HFF-Myc (cell line): ENCODE data around the gene FREM1.

Experiments used
- DNase-seq: peaks from one replicate; pipeline ENCODE4 v3.0.0-alpha.2; 2011; ENCODE audit warnings: low read depth; ENCODE audit errors: extremely low read depth
- H3K4me3 ChIP-seq: replicated peaks from 2 replicates; pipeline ENCODE4 v1.5.1; 2011; ENCODE audit warnings: low read depth, mild to moderate bottlenecking, control low read depth, low read length
- CTCF ChIP-seq: IDR thresholded peaks from 2 replicates; pipeline ENCODE4 v1.5.1; 2012; ENCODE audit warnings: mild to moderate bottlenecking, low read depth, low read length, control low read depth; ENCODE audit errors: missing control alignments

The FREM1 gene

GRCh38 chr9:14788846-14789245 lies 121.4 kb downstream of the FREM1 start:
- H3K4me3 ChIP-seq, result no peak overlapping the region
- no peak for TF ChIP-seq CTCF
- no peak for DNase-seq

- H3K4me3 ChIP-seq, result no peak overlapping the region
- DNase-seq, result no peak
- no peak for TF ChIP-seq CTCF
Observed at GRCh38 chr9:14783358-14783757, 126.9 kb downstream of the FREM1 start.

- no peak for DNase-seq
- H3K4me3 ChIP-seq, result no peak overlapping the region
- no peak for TF ChIP-seq CTCF
Observed at GRCh38 chr9:14782286-14783051, 127.8 kb downstream of the FREM1 start.

- no peak overlapping the region for H3K4me3 ChIP-seq
- no peak for TF ChIP-seq CTCF
- no peak for DNase-seq
Observed at GRCh38 chr9:14780693-14781092, 129.5 kb downstream of the FREM1 start.

GRCh38 chr9:14780251-14780650 lies 130.0 kb downstream of the FREM1 start:
- no peak for TF ChIP-seq CTCF
- DNase-seq, result no peak
- no peak overlapping the region for H3K4me3 ChIP-seq

GRCh38 chr9:14779566-14780022 lies 130.6 kb downstream of the FREM1 start:
- H3K4me3 ChIP-seq, result no peak overlapping the region
- DNase-seq, result no peak
- no peak for TF ChIP-seq CTCF

- DNase-seq, result no peak
- H3K4me3 ChIP-seq, result no peak overlapping the region
- TF ChIP-seq CTCF, result no peak
Observed at GRCh38 chr9:14778565-14778964, 131.7 kb downstream of the FREM1 start.
